AG10803 (cell line): ENCODE results near the gene RNASEH2C.
"Not testable (repeated sequence)": the region's sequence is repeated elsewhere in the genome, so short reads cannot be mapped to it uniquely, and the experiment has no call there.

ENCODE experiments used
- DNase-seq: peaks from one replicate; pipeline ENCODE4 v3.0.0; 2010; ENCODE audit warnings: low read depth
- H3K4me3 ChIP-seq: 2 replicates; pipeline ENCODE4 v1.5.1; 2011; ENCODE audit warnings: mild to moderate bottlenecking, low read length, control low read depth
- TF ChIP-seq, protein P1 (sequence below): conservative IDR thresholded peaks from 2 replicates; pipeline ENCODE4 v1.5.1; 2011; ENCODE audit warnings: mild to moderate bottlenecking, low read length, control low read depth, inconsistent platforms

RNASEH2C gene

DNA sequence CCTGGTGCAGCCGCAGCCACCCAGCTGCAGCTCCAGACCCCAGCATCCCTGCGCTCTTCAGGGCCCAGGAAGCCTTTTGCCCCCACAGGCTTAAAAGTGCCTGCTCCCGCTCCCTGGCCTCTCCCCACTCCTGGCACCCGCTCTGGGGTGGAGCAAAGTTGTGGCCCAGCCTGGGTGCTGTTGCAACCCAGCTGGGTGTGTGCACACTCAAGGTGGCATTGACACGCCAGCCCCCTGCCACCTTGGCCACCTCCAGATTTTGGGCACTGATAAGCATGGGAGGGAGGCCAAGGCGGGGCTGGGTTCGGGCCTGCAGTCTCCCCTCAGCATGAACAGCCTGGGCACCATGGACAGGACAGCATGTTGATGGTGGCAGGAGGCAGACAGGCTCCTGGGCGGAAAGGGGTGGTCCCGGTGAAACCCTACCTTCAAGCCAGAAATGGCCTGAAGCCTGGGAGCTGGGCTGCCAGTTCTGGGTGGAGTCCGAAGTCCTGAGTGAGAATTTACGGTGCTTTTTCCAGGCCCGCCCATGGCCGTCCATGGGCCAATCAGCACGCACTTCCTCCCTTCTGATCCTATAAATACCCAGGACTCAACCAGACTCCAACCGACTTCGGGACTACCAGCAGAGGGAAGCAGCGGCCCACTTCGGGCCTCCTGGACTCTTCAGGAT lies 23.6 kb upstream of the RNASEH2C start:
- H3K4me3 ChIP-seq: no peak overlapping the region
- peak; percentile 44 for DNase-seq
- TF ChIP-seq, protein P1, sequence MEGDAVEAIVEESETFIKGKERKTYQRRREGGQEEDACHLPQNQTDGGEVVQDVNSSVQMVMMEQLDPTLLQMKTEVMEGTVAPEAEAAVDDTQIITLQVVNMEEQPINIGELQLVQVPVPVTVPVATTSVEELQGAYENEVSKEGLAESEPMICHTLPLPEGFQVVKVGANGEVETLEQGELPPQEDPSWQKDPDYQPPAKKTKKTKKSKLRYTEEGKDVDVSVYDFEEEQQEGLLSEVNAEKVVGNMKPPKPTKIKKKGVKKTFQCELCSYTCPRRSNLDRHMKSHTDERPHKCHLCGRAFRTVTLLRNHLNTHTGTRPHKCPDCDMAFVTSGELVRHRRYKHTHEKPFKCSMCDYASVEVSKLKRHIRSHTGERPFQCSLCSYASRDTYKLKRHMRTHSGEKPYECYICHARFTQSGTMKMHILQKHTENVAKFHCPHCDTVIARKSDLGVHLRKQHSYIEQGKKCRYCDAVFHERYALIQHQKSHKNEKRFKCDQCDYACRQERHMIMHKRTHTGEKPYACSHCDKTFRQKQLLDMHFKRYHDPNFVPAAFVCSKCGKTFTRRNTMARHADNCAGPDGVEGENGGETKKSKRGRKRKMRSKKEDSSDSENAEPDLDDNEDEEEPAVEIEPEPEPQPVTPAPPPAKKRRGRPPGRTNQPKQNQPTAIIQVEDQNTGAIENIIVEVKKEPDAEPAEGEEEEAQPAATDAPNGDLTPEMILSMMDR: peak; percentile 55

DNA sequence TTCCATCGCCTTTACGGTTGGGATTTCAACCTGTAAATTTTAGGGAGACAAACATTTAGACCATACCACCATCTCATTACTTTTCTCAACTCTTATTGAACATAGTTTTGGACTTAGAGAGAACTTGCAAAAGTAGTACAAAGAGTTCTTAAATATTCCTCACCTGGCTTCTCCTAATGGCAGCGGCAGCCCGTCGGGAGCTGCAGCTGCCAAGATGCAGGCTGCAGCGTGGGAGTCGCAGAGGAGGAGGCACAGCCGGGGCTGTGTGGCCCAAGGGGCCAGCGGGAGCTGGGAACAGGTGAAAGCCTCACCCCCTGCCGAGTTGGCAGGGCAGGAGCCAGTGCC lies 23.1 kb upstream of the RNASEH2C start:
- no peak for DNase-seq
- no peak overlapping the region for H3K4me3 ChIP-seq
- TF ChIP-seq, protein P1: no peak

DNA sequence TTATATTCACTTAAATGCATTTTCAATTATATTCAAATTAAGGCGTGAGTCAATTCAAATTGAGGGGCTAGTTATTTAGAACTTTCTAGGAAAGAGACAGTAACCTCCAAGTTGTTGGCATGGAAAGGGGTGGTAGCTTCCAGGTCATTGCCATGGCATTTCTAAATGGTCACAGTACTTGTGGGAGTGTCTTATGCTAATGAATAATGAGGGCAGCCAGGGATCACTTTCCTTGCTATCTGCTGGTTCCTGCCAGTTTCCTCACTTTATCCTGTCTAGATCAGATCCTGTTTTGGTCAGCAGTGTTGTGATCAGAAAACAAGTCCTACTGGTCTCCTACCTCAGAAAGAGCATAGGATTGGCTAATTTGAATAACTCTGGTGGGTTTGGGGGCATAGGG lies 21.8 kb upstream of the RNASEH2C start:
- TF ChIP-seq, protein P1: no peak
- H3K4me3 ChIP-seq: no peak overlapping the region
- DNase-seq: no peak

DNA sequence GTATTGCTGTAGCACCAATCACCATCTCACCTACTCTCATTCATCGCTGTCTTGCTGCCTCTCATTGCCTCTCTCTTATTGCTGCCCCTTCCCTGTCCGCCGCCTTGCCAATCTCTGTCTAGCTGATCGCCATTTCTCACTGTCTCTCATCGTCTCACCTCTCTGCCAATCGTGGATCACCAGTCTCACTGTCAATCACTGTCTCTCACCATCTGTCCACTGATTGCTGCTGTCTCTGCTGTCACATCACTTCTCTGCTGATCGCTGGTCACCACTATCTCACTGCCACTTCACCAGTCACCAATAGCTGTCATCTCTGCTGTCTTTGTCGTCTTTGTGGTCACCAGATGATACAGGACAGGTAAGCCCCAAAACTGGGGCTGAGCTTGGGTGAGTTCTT lies 20.6 kb upstream of the RNASEH2C start:
- no peak overlapping the region for H3K4me3 ChIP-seq
- DNase-seq: no peak

DNA sequence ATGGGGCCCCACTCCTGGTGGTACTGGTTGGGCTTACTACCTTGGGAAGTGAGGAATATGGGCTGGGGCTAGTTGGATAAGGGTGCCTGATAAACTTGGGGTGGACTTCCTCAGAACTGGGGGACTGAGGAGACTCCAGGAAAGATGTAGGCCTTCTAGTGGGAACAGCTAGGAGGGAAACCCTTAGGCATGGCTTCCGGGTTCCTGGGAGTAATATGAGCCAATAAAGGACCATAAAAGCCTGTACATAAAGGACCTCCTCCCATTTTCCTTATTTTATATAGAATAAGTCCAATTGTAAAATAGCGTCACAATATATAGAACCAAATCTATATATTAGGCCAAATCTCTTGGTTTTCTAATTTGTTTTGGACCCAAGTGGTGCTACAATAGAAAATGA lies 18.4 kb upstream of the RNASEH2C start:
- no peak for DNase-seq
- H3K4me3 ChIP-seq: no peak overlapping the region
- TF ChIP-seq, protein P1: no peak

More for the DNA sequence above, 20.6 kb upstream of the RNASEH2C start:
- TF ChIP-seq, protein P1: no peak

DNA sequence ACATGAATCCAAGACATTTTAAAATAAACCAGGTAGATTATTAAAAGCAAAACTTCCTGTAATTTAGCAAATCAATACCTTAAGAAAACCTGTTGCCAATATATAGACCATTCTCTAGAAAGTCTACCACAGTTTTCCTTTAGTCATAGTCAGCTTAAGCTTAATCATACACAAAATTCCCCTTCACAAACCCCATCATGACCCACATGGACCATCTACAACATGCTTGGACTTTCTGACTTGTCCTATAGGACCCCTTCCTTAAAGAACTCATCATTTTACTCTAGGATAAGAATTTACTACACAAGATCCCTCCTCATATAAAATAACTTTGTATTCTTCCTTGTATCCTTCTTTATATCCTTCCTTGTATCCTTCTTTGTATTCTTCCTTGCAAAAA lies 16.2 kb upstream of the RNASEH2C start:
- no peak overlapping the region for H3K4me3 ChIP-seq
- TF ChIP-seq, protein P1: no peak
- DNase-seq: no peak

DNA sequence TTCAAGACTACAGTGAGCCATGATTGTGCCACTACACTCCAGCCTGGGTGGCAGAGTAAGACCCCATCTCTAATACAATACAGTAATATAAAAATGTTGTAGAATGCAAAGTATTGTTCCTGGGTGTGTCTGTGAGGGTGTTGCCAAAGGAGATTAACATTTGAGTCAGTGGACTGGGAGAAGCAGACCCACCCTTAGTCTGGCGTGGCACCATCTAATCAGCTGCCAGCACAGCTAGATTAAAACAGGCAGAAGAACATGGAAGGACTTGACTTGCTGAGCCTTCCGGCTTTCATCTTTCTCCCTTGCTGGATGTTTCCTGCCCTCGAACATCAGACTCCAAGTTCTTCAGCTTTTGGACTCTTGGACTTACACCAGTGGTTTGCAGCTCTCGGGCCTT lies 14.5 kb upstream of the RNASEH2C start:
- not testable (repeated sequence) for H3K4me3 ChIP-seq

DNA sequence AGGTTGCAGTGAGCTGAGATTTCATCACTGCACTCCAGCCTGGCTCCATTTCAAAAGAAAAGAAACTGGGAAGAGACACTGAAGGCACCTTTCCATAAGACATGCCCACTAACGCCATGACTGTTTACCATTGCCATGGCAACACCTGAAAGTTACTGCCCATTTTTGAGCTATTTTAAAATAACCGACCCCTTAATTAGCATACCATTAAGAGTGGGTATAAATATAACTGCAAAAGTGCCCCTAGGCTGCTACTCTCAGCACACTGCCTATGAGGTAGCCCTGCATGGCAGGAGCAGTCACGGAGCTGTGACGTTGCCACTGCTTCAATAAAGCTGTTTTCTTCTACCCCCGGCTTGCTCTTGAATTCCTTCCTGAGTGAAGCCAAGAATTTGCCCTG lies 9.9 kb upstream of the RNASEH2C start:
- TF ChIP-seq, protein P1: no peak
- no peak for DNase-seq
- H3K4me3 ChIP-seq: no peak overlapping the region

More for the DNA sequence above, 14.5 kb upstream of the RNASEH2C start:
- not testable (repeated sequence) for DNase-seq
